Measurements from ENCODE around the gene ANAPC2. TPM values are rescaled to one million over a fixed set of nuclear protein-coding genes. Genes with fewer than 3 reads are reported as not detected.

ANAPC2 gene
- polyA plus RNA-seq, 2 of the 4 experiments (the other 2 are of a cell fraction), result 17.5 to 40.7 TPM

DNA sequence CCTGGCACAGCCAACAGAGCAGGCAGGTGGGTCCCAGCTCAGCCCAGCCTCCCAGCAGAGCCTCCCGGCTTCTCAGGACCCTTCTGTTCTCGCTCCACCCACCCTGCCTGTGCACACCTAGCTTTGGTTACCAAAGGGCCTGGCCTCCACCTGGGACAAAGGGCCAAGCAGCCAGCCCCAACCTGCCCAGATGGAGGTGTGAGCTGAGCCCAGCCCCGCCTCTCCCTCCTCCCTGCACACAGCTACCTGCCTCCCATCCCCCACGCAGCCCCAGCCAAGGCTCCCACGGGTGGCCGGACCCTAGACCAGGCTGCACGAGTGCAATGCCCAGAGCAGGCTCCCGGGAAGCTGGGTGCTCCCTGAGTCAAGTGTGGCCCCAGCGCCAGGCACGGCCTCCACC is 6.5 kb upstream of the ANAPC2 start:
- FAIRE-seq (no peak), ATAC-seq (no peak), DNase-seq (ENCODE audit: low read depth in 1 of 2, low spot score in 1 of 2) (no peak)
- Histone ChIP-seq H3K4me1 (peaks cover 44% of the 10 kb centered on the region), H3K27ac (no peak overlapping the region), H3K4me3 (no peak overlapping the region), H3K4me2 (no peak overlapping the region), H3K9me3 (no peaks in the 10 kb centered on the region)
- POLR2A ChIA-PET, result interaction anchor here (0.9 kb wide), 1 partner anchor 66 kb away, joined by 3 read pairs; no protein-coding TSS in a partner anchor
- no peak for TF ChIP-seq GATA3 (IDR thresholded peaks at IDR 0.05; ENCODE audit: borderline replicate concordance)
- no peak for TF ChIP-seq RARB (CRISPR knock-in tag; IDR thresholded peaks at IDR 0.05)
- no peak for TF ChIP-seq HEYL (CRISPR knock-in tag; IDR thresholded peaks at IDR 0.05)
- TF ChIP-seq CHD2 (IDR thresholded peaks at IDR 0.05; ENCODE audit: low read length, partially characterized antibody), result no peak
- TF ChIP-seq HOXB5 (CRISPR knock-in tag; IDR thresholded peaks at IDR 0.05), result no peak
- TF ChIP-seq MAZ (IDR thresholded peaks at IDR 0.05; ENCODE audit: borderline replicate concordance, low read depth, low read length), result no peak
- WGBS (ENCODE audit: missing lambda C conversion rate), result 96% methylated on average over 4 of the region's 10 CpGs
- CTCF ChIA-PET, result interaction anchor here (0.8 to 11.5 kb wide), 9 partner anchors 12 to 160 kb away, joined by 3 to 156 read pairs (median 5); partner anchors contain the start of genes LRRC26, RNF224, TMEM210 and TOR4A

GRCh38 chr9:137194388-137194787 is 6.0 kb upstream of the ANAPC2 start:
- Histone ChIP-seq H3K27ac (peak overlapping the region in 1 of 2 experiments; percentile 22; a peak in 1 of 6 replicates), H3K4me2 (no peak overlapping the region), H3K4me1 (peaks cover 44% of the 10 kb centered on the region), H3K9me3 (no peaks in the 10 kb centered on the region), H3K4me3 (no peak overlapping the region)
- CTCF ChIA-PET, result interaction anchor here (0.8 to 11.5 kb wide), 10 partner anchors 13 to 159 kb away, joined by 3 to 156 read pairs (median 5); partner anchors contain the start of genes LRRC26, RNF224 and TMEM210
- TF ChIP-seq NR3C1 (IDR thresholded peaks at IDR 0.05) (no peak), BHLHE40 (IDR thresholded peaks at IDR 0.05; ENCODE audit: low read depth, low read length) (no peak), RCOR1 (IDR thresholded peaks at IDR 0.05; ENCODE audit: low read depth, low read length) (no peak), ESRRA (IDR thresholded peaks at IDR 0.05; ENCODE audit: borderline replicate concordance, low read length) (no peak), ZNF302 (CRISPR knock-in tag; IDR thresholded peaks at IDR 0.05) (no peak), HOXA7 (CRISPR knock-in tag; IDR thresholded peaks at IDR 0.05) (no peak), PBX3 (IDR thresholded peaks at IDR 0.05) (no peak), POLR2AphosphoS2 (conservative IDR thresholded peaks at IDR 0.05; ENCODE audit: low read length) (no peak), RAD21 (conservative IDR thresholded peaks at IDR 0.05 in 1 of 2, IDR thresholded peaks at IDR 0.05 in 1 of 2) (no peak), POLR2A (IDR thresholded peaks at IDR 0.05; ENCODE audit: low read length) (no peak)
- TF ChIP-seq, protein P1, sequence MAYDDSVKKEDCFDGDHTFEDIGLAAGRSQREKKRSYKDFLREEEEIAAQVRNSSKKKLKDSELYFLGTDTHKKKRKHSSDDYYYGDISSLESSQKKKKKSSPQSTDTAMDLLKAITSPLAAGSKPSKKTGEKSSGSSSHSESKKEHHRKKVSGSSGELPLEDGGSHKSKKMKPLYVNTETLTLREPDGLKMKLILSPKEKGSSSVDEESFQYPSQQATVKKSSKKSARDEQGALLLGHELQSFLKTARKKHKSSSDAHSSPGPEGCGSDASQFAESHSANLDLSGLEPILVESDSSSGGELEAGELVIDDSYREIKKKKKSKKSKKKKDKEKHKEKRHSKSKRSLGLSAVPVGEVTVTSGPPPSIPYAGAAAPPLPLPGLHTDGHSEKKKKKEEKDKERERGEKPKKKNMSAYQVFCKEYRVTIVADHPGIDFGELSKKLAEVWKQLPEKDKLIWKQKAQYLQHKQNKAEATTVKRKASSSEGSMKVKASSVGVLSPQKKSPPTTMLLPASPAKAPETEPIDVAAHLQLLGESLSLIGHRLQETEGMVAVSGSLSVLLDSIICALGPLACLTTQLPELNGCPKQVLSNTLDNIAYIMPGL (CRISPR knock-in tag; IDR thresholded peaks at IDR 0.05; ENCODE audit: borderline replicate concordance), result no peak
- no peak for FAIRE-seq
- ATAC-seq, result no peak
- POLR2A ChIA-PET, result no interaction called here
- WGBS (ENCODE audit: missing lambda C conversion rate), result 73% methylated on average over 4 of the region's 16 CpGs
- DNase-seq (ENCODE audit: low read depth in 1 of 2, low spot score in 1 of 2), result no peak

- no peak overlapping the region for H3K27ac ChIP-seq
- ChIA-PET CTCF (interaction anchor here (1.2 to 11.5 kb wide), 7 partner anchors 20 to 126 kb away, joined by 3 to 156 read pairs (median 5); partner anchors contain the start of genes CYSRT1, LRRC26, RNF208 and RNF224), POLR2A (no interaction called here)
- no peaks in the 10 kb centered on the region for H3K9me3 ChIP-seq
- no peak for DNase-seq (ENCODE audit: low read depth in 1 of 2, low spot score in 1 of 2)
- no peak for FAIRE-seq
- H3K4me2 ChIP-seq, result no peak overlapping the region
- TF ChIP-seq MAFK (IDR thresholded peaks at IDR 0.05; ENCODE audit: partially characterized antibody), result no peak
- H3K4me3 ChIP-seq, result no peak overlapping the region
- no peak for ATAC-seq
- peaks cover 39% of the 10 kb centered on the region for H3K4me1 ChIP-seq
- 93% methylated on average over 11 of the region's 14 CpGs for WGBS (ENCODE audit: missing lambda C conversion rate)
These were observed 5.4 kb upstream of the ANAPC2 start for GRCh38 chr9:137193771-137194170.

DNA sequence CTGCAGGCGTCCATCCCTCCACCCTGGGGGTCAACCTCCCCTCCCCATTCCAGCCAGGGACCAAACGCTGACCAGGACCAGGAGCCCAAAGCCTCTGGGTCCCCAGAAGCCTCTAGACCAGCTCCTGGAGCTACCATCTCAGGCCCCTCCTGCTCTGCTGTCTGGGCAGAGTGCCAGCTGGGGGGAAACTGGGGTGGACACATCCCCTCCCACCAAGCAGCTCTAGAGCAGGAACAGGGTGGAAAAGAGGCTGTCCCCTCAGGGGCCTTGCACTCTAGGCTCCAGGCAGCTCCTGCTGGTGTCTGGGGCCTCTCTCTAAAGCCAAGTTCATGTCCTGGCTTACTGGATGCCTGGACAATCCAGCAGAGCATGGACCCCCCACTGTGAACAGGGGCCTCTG is 4.5 kb upstream of the ANAPC2 start:
- CTCF ChIA-PET, result interaction anchor here (0.6 to 11.5 kb wide), 8 partner anchors 9 to 125 kb away, joined by 3 to 156 read pairs (median 5); partner anchors contain the start of genes CYSRT1, LRRC26, RNF208 and RNF224
- H3K4me1 ChIP-seq, result peaks cover 33% of the 10 kb centered on the region
- no peak overlapping the region for H3K27ac ChIP-seq
- TF ChIP-seq RFX5 (IDR thresholded peaks at IDR 0.05), result no peak
- no peak for TF ChIP-seq ZFP36 (IDR thresholded peaks at IDR 0.05; ENCODE audit: borderline replicate concordance, partially characterized antibody)
- TF ChIP-seq, protein P2, sequence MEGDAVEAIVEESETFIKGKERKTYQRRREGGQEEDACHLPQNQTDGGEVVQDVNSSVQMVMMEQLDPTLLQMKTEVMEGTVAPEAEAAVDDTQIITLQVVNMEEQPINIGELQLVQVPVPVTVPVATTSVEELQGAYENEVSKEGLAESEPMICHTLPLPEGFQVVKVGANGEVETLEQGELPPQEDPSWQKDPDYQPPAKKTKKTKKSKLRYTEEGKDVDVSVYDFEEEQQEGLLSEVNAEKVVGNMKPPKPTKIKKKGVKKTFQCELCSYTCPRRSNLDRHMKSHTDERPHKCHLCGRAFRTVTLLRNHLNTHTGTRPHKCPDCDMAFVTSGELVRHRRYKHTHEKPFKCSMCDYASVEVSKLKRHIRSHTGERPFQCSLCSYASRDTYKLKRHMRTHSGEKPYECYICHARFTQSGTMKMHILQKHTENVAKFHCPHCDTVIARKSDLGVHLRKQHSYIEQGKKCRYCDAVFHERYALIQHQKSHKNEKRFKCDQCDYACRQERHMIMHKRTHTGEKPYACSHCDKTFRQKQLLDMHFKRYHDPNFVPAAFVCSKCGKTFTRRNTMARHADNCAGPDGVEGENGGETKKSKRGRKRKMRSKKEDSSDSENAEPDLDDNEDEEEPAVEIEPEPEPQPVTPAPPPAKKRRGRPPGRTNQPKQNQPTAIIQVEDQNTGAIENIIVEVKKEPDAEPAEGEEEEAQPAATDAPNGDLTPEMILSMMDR (IDR thresholded peaks at IDR 0.05), result no peak
- WGBS (ENCODE audit: missing lambda C conversion rate), result 36% methylated on average over 2 of the region's 2 CpGs
- no peak for ATAC-seq
- no peaks in the 10 kb centered on the region for H3K9me3 ChIP-seq
- no peak overlapping the region for H3K4me2 ChIP-seq
- POLR2A ChIA-PET, result interaction anchor here (1.8 kb wide), 1 partner anchor 8 kb away, joined by 10 read pairs; the partner anchor contains the start of gene TPRN
- DNase-seq (ENCODE audit: low read depth in 1 of 2, low spot score in 1 of 2), result no peak
- H3K4me3 ChIP-seq, result no peak overlapping the region
- no peak for FAIRE-seq
